DMS153 treated with DMSO at 0.1 percent for 48 hours (cell line): ENCODE data around the gene ACSL5.

Experiments used
- DNase-seq: peaks from one replicate; lab custom pipeline; 2025; ENCODE audit not compliant: unreplicated experiment; lab: John Stamatoyannopoulos, UW

Gene ACSL5, protein sequence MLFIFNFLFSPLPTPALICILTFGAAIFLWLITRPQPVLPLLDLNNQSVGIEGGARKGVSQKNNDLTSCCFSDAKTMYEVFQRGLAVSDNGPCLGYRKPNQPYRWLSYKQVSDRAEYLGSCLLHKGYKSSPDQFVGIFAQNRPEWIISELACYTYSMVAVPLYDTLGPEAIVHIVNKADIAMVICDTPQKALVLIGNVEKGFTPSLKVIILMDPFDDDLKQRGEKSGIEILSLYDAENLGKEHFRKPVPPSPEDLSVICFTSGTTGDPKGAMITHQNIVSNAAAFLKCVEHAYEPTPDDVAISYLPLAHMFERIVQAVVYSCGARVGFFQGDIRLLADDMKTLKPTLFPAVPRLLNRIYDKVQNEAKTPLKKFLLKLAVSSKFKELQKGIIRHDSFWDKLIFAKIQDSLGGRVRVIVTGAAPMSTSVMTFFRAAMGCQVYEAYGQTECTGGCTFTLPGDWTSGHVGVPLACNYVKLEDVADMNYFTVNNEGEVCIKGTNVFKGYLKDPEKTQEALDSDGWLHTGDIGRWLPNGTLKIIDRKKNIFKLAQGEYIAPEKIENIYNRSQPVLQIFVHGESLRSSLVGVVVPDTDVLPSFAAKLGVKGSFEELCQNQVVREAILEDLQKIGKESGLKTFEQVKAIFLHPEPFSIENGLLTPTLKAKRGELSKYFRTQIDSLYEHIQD

DNA sequence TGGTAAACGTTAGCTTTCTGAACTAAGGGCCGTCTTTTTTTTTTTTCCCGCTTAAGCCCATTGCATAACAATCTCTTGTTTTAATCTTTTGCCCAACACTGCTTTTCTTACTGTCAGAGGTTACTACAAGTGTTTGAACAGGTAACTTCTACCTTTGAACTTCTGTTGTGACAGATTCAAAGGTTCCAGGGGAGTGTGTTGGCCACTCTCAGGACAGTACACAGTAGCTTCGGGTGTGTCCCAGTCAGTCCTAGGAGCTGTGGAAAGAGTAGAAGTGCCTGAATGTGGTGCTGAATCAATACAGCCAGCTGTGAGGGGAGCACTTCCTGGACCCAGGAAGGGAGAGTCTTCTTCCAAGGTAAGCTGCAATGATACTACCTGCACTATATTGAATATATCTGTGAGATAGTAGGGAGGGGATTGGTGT is at the start of gene ACSL5:
ACSL5 (plus strand) TSS at position 205 of the 427 bp plus-strand sequence. CDS start 20,831 bp downstream, outside the sequence.
- no peak for DNase-seq

DNA sequence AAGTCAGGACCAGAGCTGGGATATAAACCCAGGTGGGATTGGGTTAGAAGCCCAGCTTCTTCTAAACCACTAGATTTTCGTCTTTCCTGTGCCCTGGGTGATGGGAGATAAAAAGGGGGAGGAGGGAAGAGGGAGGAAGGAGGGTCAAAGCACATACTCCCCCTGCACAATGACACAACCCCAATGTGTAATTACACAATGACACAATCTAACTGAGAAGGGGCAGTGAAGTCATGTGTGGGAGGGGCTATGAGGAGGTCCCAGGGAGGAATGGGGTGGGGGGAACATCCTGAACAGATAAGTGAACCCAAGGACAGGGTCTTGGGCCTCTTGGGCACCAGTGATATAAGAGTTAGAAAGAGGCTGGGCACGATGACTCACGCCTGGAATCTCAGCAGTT is 46.2 kb upstream of the ACSL5 start:
- DNase-seq, result no peak

DNA sequence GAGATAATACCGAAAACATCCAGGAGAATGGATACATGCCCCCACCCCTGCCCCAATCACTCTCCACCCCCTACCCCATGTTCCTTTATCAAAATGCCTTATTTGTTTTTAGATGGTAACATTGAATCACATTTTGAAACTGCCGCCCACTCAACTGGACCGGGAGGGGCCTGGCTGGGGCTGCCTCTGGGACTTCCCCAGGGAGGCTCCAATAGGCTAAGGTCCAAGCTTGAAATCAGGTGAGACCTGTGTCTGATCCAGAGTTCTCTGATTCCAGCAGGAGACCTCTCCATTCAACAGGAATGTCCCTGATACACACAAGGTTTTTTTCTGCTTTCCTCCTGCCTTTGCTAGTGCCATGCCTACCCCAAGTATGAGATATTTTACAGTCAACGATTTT is 43.8 kb upstream of the ACSL5 start:
- DNase-seq, result no peak

DNA sequence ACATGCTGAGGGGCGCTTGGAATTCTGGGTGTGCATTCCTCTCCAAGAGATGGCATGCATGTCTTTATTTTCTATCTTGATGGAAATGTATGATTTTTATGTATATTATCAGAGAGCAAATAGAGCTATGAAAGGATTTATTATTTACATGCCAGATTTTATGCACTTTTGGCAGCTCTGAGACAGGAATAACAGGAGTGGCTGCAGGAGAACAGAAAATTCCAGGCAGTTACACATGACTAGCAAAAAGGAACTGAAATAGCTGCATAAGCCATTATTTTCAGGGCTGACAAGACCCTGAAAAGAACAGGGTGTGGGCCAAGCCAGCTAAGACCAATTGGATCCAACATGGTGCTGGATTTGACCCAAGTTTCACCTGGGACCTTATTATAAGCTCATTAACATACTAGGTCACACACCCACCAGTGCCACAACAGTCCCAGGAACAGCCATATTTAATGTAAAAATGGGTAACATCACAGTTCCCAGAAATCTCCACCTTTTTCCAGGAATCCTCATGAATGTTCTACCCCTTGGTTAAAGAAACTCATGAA is 43.2 kb upstream of the ACSL5 start:
- no peak for DNase-seq

DNA sequence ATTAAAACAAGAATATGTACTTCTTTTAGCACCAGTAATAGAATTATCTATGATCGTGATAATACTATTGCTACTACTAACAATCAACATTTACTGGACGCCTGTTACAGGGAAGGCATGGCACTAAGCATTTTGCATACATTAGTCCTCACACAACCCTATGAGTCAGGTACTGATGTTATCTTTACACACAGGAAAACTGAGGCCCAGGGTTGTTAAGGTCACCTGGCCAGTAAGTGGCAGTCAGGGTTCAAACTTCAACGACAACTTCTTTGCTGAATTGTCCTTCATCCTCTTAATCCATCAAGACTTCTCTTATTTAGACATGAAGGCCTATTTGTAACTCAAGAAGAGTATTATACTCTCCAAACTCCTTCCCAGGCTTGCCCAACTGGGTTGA is 41.9 kb upstream of the ACSL5 start:
- DNase-seq, result no peak

DNA sequence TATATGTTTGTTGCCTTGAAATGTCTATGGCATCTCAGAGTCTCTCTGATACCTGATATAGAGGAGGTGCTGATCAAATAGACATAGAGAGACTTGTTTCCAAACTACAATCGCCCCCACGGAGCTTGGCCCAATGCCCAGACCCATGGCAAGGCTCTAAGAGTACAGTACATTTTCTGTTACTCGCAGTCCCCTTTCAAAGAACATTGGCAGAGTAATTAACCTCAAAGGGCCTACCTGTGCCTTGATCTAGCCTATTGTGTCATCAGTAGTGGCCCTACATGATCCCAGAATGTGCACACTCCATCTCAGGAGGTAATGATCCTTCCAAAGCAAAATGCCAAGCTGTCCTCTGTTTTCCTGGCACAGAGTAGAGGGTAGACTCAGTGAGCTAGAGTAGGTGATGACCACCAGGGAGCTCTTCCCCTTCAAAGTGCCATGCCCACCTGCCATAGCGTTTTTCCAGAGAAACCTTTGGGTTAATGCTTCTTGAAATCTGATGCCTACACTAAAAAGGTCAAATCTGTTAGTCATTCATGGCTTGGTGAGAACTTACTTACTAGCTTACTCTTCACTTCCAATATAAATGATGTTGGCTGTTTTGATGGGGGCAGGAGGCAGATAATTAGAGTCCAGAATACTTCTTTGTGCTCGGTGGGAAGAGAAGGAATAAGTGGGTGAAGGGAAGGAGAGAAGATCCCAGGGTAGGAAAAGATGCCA is 41.2 kb upstream of the ACSL5 start:
- DNase-seq, result peak; percentile 38

DNA sequence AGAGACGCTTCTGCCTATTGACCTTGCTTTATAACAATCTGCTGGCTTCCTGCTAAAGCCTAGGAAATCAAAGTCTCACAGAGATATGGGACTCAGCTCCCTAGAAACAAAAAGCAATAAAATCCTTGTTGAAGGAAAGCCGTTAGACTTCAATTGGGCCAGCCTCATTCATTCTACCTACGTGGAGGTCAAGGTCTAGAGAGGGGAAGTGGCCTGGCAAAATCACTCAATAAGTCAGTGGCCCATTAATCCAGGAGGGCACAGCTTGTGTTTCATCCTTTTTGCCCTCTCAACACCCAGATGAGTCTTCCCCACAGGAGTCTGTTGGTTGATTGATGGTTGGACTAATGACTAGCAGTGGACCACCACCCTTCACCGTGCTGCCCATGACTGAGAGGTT is 40.5 kb upstream of the ACSL5 start:
- DNase-seq, result no peak

DNA sequence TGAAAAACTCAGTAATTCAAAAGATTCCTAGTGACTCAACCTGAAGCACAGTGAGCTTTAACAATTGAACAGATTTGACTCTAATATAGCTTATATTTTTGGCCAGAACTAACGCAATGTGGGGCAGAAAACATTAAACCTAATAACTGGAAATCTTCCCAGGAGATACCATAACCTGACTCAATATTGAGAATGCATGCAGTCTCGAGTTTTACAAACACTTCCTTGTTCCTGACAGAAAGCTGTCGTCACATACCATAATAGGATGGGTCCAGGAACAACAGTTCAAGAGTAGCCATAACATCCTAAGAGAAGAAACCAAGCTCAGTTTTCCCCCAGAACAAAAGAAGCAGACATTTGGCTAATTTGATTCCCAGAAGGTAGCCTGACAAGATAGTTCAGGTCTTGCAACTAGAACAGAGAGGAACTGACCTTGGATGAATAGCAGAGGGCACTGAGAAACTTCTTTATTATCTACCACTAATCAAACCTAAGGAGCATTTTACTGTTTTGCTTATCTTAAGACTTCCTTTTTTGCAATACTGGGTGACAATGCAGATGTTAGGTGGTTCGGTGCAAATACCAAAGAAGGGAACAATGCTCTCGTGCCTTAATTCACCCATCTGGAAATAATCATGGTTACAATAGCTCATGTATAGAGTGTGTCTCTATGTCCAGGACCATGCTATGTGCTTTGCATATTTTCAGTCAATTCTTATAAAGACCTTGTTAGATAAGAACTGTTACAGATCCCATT is 38.6 kb upstream of the ACSL5 start:
- no peak for DNase-seq

DNA sequence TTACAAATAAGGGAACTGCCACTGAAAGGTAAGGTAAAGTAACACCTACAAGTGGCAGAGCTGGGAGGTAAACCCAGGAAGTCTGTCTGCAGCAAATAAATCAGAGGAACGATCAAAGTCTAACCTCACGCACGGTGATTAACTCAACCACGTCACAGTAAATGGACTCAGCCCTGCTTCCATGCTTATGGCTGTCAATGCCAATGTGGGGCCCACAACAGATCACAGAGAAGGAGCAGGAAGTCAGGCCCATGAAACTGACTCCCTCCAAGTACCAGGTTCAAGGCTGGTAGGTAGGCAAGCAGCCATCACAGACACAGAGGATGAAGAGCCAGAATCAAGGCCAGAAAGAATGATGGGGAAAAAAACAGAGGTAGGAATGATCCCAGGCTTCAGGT is 38.0 kb upstream of the ACSL5 start:
- no peak for DNase-seq

DNA sequence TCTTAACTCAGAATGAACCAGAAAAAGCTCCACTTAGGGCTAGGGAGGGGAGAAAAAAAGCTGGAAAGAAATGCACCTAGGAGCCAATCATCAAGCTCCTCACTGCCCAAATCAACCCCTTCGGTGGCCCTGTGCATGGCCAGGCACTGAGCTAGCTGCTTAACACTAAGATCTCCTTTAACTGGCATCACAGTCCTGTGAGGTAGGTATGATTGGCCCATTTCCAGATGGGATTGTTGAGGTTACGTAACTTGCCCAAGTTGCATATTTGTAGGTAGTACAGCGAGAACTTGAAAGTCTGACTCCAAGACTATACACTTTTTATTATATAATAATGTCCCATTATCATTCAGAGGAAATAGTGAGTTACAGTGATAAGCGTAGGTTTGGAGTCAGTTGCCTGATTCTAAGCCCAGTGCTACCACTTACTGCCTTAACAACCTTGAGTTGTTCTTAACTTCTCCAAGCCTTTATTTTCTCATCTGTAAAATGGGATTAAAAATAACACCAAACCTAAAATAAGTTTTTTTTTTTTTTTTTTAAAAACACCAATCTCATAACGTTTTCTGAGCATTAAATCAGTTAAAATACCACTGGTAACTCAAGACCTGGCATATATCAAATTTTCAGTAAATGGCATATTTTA is 37.2 kb upstream of the ACSL5 start:
- no peak for DNase-seq

DNA sequence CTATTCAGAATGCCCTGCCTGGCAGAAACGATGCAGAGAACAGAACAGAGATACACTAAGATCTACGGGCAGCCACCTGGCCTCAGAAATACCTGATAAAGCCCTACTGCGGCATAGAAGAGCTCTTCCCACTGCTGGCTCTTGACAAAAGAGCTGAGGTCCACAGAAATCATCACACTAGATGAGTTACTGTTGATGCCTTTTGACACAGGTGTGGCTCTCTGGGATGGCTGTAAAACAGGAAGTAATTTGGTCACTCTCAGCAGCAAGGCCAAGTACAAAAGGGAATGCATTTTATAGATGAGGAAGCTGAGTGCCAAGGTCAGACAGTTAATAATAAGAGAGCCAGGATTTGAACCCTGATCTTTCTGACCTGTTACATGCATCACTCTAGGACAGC is 35.0 kb upstream of the ACSL5 start:
- no peak for DNase-seq

DNA sequence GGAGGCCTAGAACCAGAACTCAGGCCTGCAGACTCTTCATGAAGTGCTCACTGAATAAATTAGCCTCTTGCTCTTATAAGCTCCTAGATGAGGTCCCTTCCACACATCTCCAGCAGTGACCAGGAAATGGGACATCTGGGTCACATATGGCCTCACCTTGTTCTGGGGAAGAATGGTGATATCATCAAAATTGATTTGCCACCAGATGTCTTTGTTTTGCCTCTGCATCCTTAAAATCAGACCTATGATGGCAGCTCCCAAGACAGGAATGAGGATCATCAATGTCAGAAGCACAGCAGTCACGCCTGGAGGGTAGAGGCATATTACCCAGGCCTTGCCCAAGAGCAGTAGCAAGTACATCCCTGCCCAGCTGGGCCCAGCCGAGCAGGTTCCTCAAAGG is 33.3 kb upstream of the ACSL5 start:
- no peak for DNase-seq

DNA sequence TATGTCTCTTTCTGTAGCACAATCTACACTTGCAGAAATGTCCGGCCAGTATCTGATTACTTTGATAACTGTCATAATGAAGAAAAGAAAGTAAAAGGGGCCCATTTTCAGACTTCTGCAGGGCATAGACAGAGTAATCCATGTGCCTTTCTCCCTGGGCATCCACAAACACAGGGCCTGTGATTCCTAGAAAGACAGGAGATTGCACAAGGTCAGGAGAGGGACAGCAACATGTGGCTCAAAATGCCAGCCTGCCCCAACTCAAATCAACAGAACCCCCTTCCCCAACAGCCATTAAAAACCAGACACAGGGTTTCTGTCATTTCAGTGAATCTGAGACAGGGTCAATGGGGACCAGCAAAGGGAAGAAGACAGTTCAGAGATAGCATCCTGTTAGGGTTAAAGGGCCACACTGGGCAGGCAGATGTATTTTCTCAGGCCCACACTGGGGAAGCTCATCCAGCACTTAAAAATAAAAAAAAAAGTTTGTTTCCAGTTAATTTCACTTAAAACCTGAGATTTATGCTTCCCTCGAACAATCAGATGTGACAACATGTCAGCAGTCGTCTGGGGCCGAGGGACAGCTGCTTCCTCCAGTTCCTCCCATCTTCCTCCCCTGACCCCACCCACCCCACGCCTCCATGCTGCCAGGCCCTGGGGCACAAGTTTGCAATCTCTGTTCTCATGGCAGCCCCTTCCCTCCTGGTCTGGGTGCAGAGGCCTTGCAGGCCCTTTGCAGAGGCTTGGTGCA is 30.7 kb upstream of the ACSL5 start:
- no peak for DNase-seq

DNA sequence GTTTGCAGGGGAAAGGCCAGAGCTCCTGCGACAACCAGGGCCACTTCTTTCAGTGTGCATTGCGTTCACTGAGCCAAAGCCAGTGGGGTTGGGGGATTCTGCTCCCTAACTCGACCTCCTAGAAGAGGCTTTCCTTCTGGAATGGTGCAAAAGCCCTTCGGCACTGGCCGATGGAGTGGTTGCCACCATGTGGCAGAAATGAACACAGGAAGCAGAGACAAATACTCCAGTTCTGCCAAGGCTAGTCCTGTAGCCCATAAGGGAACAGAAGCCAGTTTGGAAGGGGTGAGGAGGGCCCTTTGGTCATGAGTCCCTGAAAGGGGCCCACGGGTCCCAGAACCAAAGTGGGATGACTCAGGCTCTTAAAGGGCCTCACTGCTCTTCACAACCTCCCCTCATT is 29.7 kb upstream of the ACSL5 start:
- no peak for DNase-seq

DNA sequence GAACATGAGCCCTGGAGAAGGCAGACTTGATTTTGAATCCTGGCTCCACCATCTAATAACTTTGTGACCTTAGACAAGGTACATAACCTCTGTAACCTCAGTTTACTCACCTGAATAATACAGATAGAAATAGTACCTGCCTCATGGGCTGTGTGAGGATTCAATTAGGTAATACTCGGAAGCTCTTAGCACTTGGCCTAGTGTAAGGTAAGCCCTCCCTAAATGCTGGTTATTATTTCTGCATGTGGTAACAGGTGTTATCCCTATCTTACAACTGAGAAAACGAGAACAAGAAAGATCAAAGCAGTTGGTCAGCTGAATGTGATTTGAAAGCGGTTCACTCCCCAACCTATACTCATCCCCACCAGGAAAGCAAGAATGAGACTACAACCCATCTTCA is 28.7 kb upstream of the ACSL5 start:
- no peak for DNase-seq

DNA sequence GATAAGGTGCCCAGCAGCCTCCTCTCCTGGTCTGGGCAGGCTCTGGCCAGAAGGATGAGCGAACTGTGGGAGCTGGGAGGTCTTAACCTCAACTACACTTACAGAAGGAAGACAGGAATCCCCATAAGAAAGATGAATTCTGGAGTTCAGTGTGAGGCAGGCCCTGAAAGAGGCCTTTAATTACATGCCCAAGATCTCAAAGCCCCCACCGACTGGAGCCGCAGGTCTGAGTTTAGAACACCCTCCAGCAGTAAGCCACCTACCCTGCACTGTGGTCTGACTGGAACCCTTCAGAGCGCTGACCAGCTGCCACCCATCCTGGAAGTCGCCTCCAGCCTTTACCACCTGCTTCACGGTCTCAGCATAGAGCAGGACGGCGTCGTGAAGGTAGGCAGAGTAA is 28.2 kb upstream of the ACSL5 start:
- no peak for DNase-seq

DNA sequence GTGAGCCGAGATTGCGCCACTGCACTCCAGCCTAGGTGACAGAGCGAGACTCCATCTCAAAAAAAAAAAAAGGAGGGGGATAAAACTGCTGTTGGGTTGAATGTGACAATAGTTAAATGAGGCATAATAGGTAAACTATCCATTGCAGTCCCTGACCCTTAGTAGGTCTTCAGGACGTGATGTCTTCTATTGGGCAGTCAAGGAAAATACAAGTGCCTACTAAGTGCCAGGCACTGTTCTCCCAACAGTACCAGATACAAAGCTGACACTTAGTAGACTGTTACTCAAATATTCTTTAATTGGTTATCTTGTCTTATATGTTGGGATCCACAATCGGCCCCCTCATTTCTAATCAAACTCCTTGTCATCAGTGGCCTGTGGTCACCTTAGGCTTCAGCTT is 27.1 kb upstream of the ACSL5 start:
- DNase-seq, result no peak

DNA sequence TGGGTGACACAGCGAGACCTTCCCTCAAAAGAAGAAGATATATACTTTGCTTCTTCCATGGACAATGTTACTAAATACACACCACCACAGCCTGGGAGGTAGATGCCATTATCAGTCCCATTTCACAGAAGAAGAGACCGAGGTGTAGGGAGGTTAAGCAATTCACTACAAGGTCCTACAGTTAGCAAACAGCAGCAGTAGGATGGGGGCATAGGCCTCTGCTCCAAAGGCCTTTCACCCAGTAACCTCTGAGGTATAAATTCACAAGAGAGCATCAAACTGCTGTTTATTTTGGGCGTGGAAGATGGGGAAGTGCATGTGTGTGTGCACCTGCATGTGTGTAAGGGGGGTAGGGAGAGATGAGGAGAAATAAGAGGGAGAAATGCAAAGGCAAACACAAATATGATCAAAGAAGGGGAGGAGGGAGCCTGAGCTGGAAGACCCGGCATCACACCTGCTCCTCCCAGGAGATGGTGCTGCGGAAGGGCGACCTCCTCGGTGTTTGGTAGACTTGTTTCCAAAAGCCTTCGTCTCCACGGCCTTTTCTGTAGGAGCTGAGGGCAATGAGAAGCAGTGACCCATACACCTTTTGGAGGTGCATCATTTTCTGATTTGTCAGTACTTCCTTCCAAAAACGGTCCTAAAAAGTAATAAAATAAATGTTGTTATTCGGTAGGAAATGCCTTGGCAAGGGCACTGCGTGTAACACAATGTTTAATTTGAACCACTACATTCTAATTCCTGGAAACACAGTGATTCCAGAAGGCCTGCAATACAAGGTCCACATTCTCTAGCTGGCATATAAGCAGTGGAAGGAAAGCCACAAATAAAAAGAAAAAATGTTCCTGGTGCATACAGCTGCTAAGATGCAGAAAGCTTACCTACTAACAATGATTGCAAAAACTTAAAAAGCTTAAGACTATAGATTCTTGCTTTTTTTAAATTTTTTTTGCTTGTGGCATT is 25.9 kb upstream of the ACSL5 start:
- no peak for DNase-seq

DNA sequence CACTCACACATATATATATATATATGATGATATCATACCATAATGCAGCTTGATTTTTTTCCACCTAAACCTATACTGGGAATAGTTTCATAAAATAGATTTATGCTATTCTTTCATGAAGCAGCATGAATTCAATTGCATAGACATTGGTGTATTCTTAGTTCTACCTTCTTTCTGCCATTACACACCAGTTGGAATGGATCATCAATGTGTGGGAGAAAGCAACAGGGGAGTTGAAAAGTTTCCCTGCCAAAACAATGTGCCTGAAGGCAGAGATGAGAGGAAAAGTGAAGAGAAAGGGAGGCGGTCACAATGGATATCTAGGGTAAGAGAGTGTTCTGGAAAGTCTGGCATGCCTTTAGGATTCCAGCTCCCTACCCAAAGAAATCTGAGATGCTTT is 25.2 kb upstream of the ACSL5 start:
- DNase-seq, result no peak
